Osteoblast (primary cell): ENCODE results near the gene UCP3. TPM values are rescaled to one million over a fixed set of nuclear protein-coding genes. Genes with fewer than 3 reads are reported as not detected.

Experiments used
- DNase-seq: peaks from one replicate; pipeline ENCODE4 v3.0.0; 2011; ENCODE audit warnings: low spot score, mixed read lengths; ENCODE audit not compliant: insufficient read length; ENCODE audit errors: missing footprints
- H2AFZ ChIP-seq: 2 replicates; pipeline ENCODE4 v1.6.0; 2011; ENCODE audit warnings: mild to moderate bottlenecking, low read length
- H3K27ac ChIP-seq: 2 replicates; pipeline ENCODE4 v1.5.1; 2011; ENCODE audit warnings: mild to moderate bottlenecking, low read depth, low read length, moderate library complexity
- H3K27me3 ChIP-seq: 2 replicates; pipeline ENCODE4 v1.6.0; 2012; ENCODE audit warnings: mild to moderate bottlenecking, control low read depth, inconsistent platforms, low read length, moderate library complexity; ENCODE audit not compliant: insufficient read depth
- H3K36me3 ChIP-seq: 2 replicates; pipeline ENCODE4 v1.5.1; 2011; ENCODE audit warnings: mild to moderate bottlenecking, low read length, control low read depth, moderate library complexity; ENCODE audit not compliant: insufficient read depth
- H3K4me1 ChIP-seq: 2 replicates; pipeline ENCODE4 v1.5.1; 2011; ENCODE audit warnings: mild to moderate bottlenecking, low read length, control low read depth, moderate library complexity; ENCODE audit not compliant: insufficient read depth
- H3K4me2 ChIP-seq: 2 replicates; pipeline ENCODE4 v1.6.0; 2011; ENCODE audit warnings: mild to moderate bottlenecking, low read length; ENCODE audit not compliant: insufficient read depth
- H3K4me3 ChIP-seq: fragments of 200-600 bp; sonication (generic); 3 replicates; pipeline ENCODE4 v1.5.1; 2012; ENCODE audit warnings: mild to moderate bottlenecking, low read length, inconsistent platforms; ENCODE audit not compliant: insufficient read depth
- H3K79me2 ChIP-seq: 2 replicates; pipeline ENCODE4 v1.6.0; 2012; ENCODE audit warnings: mild to moderate bottlenecking, low read length, control low read depth, inconsistent platforms; ENCODE audit not compliant: insufficient read depth
- H3K9me3 ChIP-seq: 2 replicates; pipeline ENCODE4 v1.5.1; 2011; ENCODE audit warnings: low read depth, low read length, control low read depth
- H4K20me1 ChIP-seq: 2 replicates; pipeline ENCODE4 v1.6.0; 2012; ENCODE audit warnings: mild to moderate bottlenecking, low read length, control low read depth; ENCODE audit not compliant: insufficient read depth
- total RNA-seq: library from RNA; depleted of rRNA; stranded (reverse); fragments of >200 nt; gene quantifications from 2 replicates; pipeline ENCODE4 v1.2.3, GENCODE V29; 2012
- TF ChIP-seq, protein P1 (sequence below): IDR thresholded peaks from 2 replicates; pipeline ENCODE4 v1.5.1; 2011; ENCODE audit warnings: mild to moderate bottlenecking, low read depth, low read length, moderate library complexity; ENCODE audit errors: extremely low read depth

The UCP3 gene
- total RNA-seq, 1 donor: under 0.01 TPM

DNA sequence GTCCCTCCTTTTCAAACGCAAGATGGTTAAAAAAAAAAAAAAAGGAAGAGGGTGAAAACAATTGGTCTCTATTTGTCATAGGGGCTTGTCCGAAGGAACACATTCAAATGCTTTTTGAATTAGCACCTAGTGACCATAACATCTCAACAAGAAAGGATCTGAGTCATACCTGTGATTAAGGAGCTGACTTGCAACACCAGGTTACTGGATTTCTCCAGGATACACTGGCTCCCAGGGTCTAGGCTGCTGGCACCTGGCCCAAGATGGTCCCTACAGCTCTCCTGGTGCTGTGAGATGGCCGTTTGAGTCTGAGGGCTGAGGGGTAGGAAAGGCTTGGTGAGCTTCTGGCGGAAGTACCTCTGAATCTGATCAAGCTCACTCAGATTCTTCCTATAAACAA, 28.4 kb upstream of the UCP3 start:
- DNase-seq: no peak
- Histone ChIP-seq H2AFZ (no peak overlapping the region), H3K4me2 (no peak overlapping the region), H4K20me1 (no peaks in the 10 kb centered on the region), H3K9me3 (no peaks in the 10 kb centered on the region), H3K36me3 (peaks cover 36% of the 10 kb centered on the region), H3K27me3 (no peaks in the 10 kb centered on the region), H3K79me2 (no peaks in the 10 kb centered on the region), H3K27ac (no peak overlapping the region), H3K4me3 (no peak overlapping the region), H3K4me1 (peaks cover 7% of the 10 kb centered on the region)
- TF ChIP-seq, protein P1, sequence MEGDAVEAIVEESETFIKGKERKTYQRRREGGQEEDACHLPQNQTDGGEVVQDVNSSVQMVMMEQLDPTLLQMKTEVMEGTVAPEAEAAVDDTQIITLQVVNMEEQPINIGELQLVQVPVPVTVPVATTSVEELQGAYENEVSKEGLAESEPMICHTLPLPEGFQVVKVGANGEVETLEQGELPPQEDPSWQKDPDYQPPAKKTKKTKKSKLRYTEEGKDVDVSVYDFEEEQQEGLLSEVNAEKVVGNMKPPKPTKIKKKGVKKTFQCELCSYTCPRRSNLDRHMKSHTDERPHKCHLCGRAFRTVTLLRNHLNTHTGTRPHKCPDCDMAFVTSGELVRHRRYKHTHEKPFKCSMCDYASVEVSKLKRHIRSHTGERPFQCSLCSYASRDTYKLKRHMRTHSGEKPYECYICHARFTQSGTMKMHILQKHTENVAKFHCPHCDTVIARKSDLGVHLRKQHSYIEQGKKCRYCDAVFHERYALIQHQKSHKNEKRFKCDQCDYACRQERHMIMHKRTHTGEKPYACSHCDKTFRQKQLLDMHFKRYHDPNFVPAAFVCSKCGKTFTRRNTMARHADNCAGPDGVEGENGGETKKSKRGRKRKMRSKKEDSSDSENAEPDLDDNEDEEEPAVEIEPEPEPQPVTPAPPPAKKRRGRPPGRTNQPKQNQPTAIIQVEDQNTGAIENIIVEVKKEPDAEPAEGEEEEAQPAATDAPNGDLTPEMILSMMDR: no peak

DNA sequence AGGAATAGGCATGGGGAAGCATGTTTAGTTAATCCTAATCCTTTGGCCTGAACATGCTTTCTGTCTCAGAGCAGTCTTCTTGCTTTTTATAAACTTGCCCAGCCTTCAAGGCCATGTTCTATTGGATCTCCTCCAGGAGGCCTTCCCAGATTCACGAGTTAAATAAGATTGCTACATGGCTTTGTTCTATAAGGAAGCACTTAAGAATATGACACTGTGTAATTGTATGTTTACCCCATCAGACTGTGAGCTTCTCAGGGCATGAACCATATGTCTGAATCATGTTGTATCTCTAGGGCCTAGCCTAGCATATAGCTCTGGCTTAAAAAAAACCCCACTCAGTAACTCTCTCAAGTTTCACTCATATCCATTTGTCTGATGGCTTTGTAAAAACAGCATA, 26.4 kb upstream of the UCP3 start:
- Histone ChIP-seq H2AFZ (peak overlapping the region; percentile 15), H3K36me3 (peaks cover 32% of the 10 kb centered on the region), H4K20me1 (no peaks in the 10 kb centered on the region), H3K79me2 (no peaks in the 10 kb centered on the region), H3K27ac (peak overlapping the region; percentile 37), H3K9me3 (no peaks in the 10 kb centered on the region), H3K4me1 (peaks cover 7% of the 10 kb centered on the region), H3K4me3 (no peak overlapping the region), H3K4me2 (no peak overlapping the region), H3K27me3 (no peaks in the 10 kb centered on the region)
- TF ChIP-seq, protein P1: no peak
- DNase-seq: peak; percentile 44

GRCh38 chr11:74033046-74033445, 24.2 kb upstream of the UCP3 start:
- H3K9me3 ChIP-seq: no peaks in the 10 kb centered on the region
- H3K4me3 ChIP-seq: no peak overlapping the region
- H3K36me3 ChIP-seq: peaks cover 21% of the 10 kb centered on the region
- H3K79me2 ChIP-seq: no peaks in the 10 kb centered on the region
- peaks cover 7% of the 10 kb centered on the region for H3K4me1 ChIP-seq
- H3K4me2 ChIP-seq: no peak overlapping the region
- no peak overlapping the region for H3K27ac ChIP-seq
- no peak for DNase-seq
- H4K20me1 ChIP-seq: no peaks in the 10 kb centered on the region
- H3K27me3 ChIP-seq: no peaks in the 10 kb centered on the region
- H2AFZ ChIP-seq: no peak overlapping the region
- TF ChIP-seq, protein P1: no peak

GRCh38 chr11:74030723-74031676, 22.1 kb upstream of the UCP3 start:
- no peaks in the 10 kb centered on the region for H3K79me2 ChIP-seq
- H3K9me3 ChIP-seq: no peaks in the 10 kb centered on the region
- H4K20me1 ChIP-seq: no peaks in the 10 kb centered on the region
- no peak overlapping the region for H3K4me2 ChIP-seq
- H3K27ac ChIP-seq: no peak overlapping the region
- TF ChIP-seq, protein P1: no peak
- no peak overlapping the region for H3K4me3 ChIP-seq
- DNase-seq: no peak
- no peak overlapping the region for H2AFZ ChIP-seq
- peaks cover 21% of the 10 kb centered on the region for H3K36me3 ChIP-seq
- no peaks in the 10 kb centered on the region for H3K27me3 ChIP-seq
- peaks cover 18% of the 10 kb centered on the region for H3K4me1 ChIP-seq
